Motor neuron (in vitro differentiated cells): ENCODE data around the gene AP5Z1. TPM values are rescaled to one million over a fixed set of nuclear protein-coding genes. Genes with fewer than 3 reads are reported as not detected.

ENCODE experiments used
- ATAC-seq, 8 experiments: fragments of 200-7000 bp; cut with Tn5 transposase; replicated peaks in 6 of 8; 2 replicates each; pipeline ENCODE4 v1.8.0; 2021; ENCODE audit warnings: mild to moderate bottlenecking in 8 of 8, moderate library complexity in 8 of 8
- H3K27ac ChIP-seq, 2 donors: fragments of 250-450 bp; sonication (Bioruptor Pico); 2 replicates each; pipeline ENCODE4 v1.9.0; 2021; ENCODE audit warnings: antibody characterized with exemption in 2 of 2, mild to moderate bottlenecking in 2 of 2, moderate library complexity in 1 of 2
- H3K4me1 ChIP-seq, 2 donors: fragments of 250-450 bp; sonication (Bioruptor Pico); replicated peaks in 1 of 2; 2 replicates each; pipeline ENCODE4 v1.6.1; 2021; ENCODE audit warnings: antibody characterized with exemption in 2 of 2, mild to moderate bottlenecking in 2 of 2, moderate library complexity in 1 of 2
- H3K4me3 ChIP-seq, 5 donors: fragments of 250-450 bp; sonication (Bioruptor Pico); 2 replicates each; pipeline ENCODE4 v1.9.0; 2021; ENCODE audit warnings: antibody characterized with exemption in 5 of 5, mild to moderate bottlenecking in 5 of 5, moderate library complexity in 4 of 5
- WGBS, 10 experiments: fragments of 450-650 bp; shearing (Covaris generic); methylation state at CpG; one replicate each; pipeline ENCODE4 v1.0.0; 2022; 5-methylcytosine and 5-hydroxymethylcytosine counted together
- in situ Hi-C, 9 experiments: fragments of 400-800 bp; cut with MboI; loops; one replicate each; pipeline ENCODE4 v1.15.0; 2021; ENCODE audit warnings: low sequenced_read_pairs in 9 of 9, low pct_unique_long_range_greater_than_20kb in 2 of 9; ENCODE audit not compliant: unreplicated experiment in 9 of 9
- total RNA-seq, 8 experiments: library from RNA; unstranded; fragments of 300-600 nt; gene quantifications; 2 replicates each; pipeline versions ENCODE4 v1.2.3 to v1.2.4, GENCODE V29; 2022

The AP5Z1 gene
- total RNA-seq, 8 experiments from 2014 or later: 9.1 to 34.0 (median 18.3) TPM

- WGBS, 10 experiments: 68 to 98% (median 90%) methylated on average over 1 to 13 of the region's 21 CpGs; no CpG with 5 or more reads in 1 of the 10 experiments
- in situ Hi-C loops: loop anchor here in 1 of 9 experiments (25.0 kb wide), 1 partner anchor 249 kb away; no protein-coding TSS in a partner anchor
- no peak overlapping the region for H3K4me3 ChIP-seq
- peak overlapping the region; percentile 62 to 86 for H3K27ac ChIP-seq
- ATAC-seq: no peak
- peaks cover 21 to 24% of the 10 kb centered on the region in 2 donors for H3K4me1 ChIP-seq
These were observed 63.4 kb downstream of the AP5Z1 start for GRCh38 chr7:4838626-4839334.

DNA sequence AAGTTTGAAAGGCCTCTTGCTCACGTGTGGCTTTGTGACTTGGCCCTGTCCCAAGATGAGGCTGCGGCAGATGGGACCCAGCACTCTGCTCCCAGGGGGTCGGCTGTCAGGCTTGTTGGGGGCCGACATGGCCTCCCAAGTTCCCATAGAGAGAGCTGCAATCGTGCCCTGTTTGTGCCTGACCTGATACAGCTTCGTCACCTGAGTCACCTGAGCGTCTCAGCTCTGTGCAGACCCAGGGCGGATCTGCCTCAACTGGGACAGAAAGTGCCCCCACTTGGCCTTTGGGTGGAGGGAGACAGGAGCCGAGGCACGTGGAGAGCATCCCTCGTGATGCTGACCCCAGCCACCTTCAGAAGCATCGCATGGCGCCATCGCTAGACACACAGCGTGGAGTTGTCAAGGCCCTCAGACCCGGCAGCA lies 64.7 kb downstream of the AP5Z1 start:
- no peak overlapping the region for H3K27ac ChIP-seq
- in situ Hi-C loops: loop anchor here in 1 of 9 experiments (25.0 kb wide), 1 partner anchor 247 kb away; no protein-coding TSS in a partner anchor
- peaks cover 21 to 24% of the 10 kb centered on the region in 2 donors for H3K4me1 ChIP-seq
- H3K4me3 ChIP-seq: no peak overlapping the region
- ATAC-seq: no peak
- 60 to 100% (median 80%) methylated on average over 1 to 7 of the region's 16 CpGs; no CpG with 5 or more reads in 6 of the 10 experiments for WGBS, 10 experiments

Other genes starting within 250 kb of the AP5Z1 start
- 10 to 100 TPM; 14.8 to 61.7 (median 24.5) TPM for gene FOXK1, start 93.3 kb upstream of the AP5Z1 start, total RNA-seq
- gene PAPOLB, start 86.4 kb downstream of the AP5Z1 start, total RNA-seq: under 1 TPM; 0.10 to 0.47 (median 0.25) TPM
- gene RADIL, start 108.1 kb downstream of the AP5Z1 start, total RNA-seq: 1 to 10 TPM in 6 of 8 experiments, under 1 TPM in 2; 0.15 to 7.7 (median 4.6) TPM
- under 1 TPM in 5 of 8 experiments, not detected in 3; 0.05 to 0.43 (median 0.19) TPM for gene MMD2, start 183.6 kb downstream of the AP5Z1 start, total RNA-seq